ENCODE results near the gene NT5M. TPM values are rescaled to one million over a fixed set of nuclear protein-coding genes. Genes with fewer than 3 reads are reported as not detected.
A peak's percentile ranks its signal among the peaks of the same experiment; 100 is the strongest.

Gene NT5M
- total RNA-seq, 2 donors from 2014 or later, result 6.5 to 11.8 TPM

DNA sequence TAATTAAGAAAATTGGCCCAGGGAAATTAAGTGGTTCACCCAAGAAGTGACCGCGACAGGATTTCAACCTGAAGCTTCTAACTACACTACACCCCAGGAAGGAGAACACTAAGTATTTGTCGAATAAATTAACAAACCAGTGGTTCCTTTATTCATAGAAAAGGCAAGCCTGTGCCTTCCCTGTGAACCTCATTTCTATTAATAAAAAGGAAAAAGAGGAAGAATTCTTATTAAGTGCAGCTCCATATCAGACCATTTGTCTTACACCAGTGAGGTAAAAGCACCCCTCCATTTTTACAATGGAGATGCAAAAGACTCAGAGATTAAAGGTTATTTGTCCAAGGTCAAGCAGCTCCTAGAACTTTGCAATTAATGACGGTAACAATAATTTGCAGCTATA, 23.9 kb upstream of the NT5M start:
- H3K4me3 ChIP-seq (ENCODE audit: low read length), result peak overlapping the region; percentile 84
- Mint-ChIP-seq H3K9me3 (no peaks in the 10 kb centered on the region), H3K27ac (peak overlapping the region; percentile 92), H3K27me3 (ENCODE audit: insufficient read depth) (no peaks in the 10 kb centered on the region), H3K4me1 (peaks cover 10% of the 10 kb centered on the region), H3K4me3 (peak overlapping the region; percentile 89), H3K36me3 (ENCODE audit: low read depth) (peaks cover 15% of the 10 kb centered on the region)
- peaks cover 28% of the 10 kb centered on the region for H3K36me3 ChIP-seq (ENCODE audit: control insufficient read depth, insufficient read depth, low read length)
- H3K27ac ChIP-seq (ENCODE audit: low read depth, low read length), result no peak overlapping the region
- no peak overlapping the region for H3K9ac ChIP-seq (ENCODE audit: extremely low read depth, low read length, poor library complexity, severe bottlenecking)
- 89 to 97% methylated on average over 1 to 4 of the region's 4 CpGs for WGBS, 2 experiments (ENCODE audit: insufficient coverage in 1 of 2, insufficient read length in 1 of 2)
- TF ChIP-seq, protein P1, sequence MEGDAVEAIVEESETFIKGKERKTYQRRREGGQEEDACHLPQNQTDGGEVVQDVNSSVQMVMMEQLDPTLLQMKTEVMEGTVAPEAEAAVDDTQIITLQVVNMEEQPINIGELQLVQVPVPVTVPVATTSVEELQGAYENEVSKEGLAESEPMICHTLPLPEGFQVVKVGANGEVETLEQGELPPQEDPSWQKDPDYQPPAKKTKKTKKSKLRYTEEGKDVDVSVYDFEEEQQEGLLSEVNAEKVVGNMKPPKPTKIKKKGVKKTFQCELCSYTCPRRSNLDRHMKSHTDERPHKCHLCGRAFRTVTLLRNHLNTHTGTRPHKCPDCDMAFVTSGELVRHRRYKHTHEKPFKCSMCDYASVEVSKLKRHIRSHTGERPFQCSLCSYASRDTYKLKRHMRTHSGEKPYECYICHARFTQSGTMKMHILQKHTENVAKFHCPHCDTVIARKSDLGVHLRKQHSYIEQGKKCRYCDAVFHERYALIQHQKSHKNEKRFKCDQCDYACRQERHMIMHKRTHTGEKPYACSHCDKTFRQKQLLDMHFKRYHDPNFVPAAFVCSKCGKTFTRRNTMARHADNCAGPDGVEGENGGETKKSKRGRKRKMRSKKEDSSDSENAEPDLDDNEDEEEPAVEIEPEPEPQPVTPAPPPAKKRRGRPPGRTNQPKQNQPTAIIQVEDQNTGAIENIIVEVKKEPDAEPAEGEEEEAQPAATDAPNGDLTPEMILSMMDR (conservative IDR thresholded peaks at IDR 0.05), result no peak
- no peak for DNase-seq
- no peaks in the 10 kb centered on the region for H3K27me3 ChIP-seq (ENCODE audit: control insufficient read depth, insufficient read depth, low read length, poor library complexity, severe bottlenecking)
- H3K9me3 ChIP-seq (ENCODE audit: control insufficient read depth, low read length), result no peaks in the 10 kb centered on the region
- no peaks in the 10 kb centered on the region for H3K4me1 ChIP-seq (ENCODE audit: control insufficient read depth, insufficient read depth, low read length)

DNA sequence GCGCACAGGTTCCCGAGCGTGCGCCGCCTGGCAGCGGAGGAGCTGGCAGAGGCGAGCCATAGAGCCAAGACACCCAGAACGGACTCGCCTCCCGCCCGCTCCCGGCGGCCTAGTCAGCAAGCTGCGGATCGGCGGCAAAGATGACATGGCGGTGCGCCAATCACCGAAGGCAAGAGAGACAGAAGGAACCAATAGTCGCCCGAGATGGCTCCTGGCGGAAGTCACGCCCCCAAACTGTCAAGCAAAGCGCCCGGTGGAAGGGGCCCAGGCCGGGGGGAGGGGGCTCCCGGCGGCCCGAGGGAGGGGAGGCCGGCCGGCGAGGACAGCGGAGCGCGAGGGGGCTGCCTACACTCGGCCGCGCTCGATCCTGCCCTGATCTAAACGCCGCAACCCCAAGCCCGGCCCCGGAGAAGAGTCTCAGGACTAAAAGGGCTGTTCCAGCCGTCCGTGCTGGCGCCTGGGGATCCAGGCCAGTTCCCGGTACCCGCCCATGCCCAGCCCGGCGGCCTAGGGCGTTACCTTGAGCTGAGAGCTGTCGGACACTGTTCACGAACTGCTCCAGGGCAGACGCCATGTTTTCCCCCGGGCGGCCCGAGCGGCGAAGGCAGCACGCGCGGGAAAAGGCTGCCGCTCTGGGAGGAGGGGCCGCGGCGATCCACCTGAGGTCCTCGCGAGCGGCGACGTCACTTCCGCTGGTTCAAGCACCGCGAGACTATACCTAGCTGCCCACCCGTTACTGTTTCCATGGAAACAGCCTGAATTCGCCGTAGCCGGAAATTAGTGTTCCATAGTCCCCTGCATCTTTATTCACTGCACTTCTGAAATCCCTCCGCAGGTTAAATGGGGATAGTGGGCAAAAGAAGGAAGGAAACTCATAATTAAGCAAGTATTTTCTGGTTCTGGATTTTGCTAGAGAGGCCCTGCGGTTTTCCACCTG, 22.3 kb upstream of the NT5M start, which contains the start of gene COPS3:
Gene COPS3, minus strand, starts transcription at position 634 of the 937 bp plus-strand sequence. Its CDS starts 60 bp downstream, at position 574.
- Histone ChIP-seq H3K9me3 (ENCODE audit: control insufficient read depth, low read length) (no peaks in the 10 kb centered on the region), H3K27ac (ENCODE audit: low read depth, low read length) (peak within 1 kb of the TSS; percentile 98), H3K27me3 (ENCODE audit: control insufficient read depth, insufficient read depth, low read length, poor library complexity, severe bottlenecking) (no peaks in the 10 kb centered on the region), H3K4me1 (ENCODE audit: control insufficient read depth, insufficient read depth, low read length) (no peaks in the 10 kb centered on the region), H3K9ac (ENCODE audit: extremely low read depth, low read length, poor library complexity, severe bottlenecking) (peak within 1 kb of the TSS; percentile 92), H3K4me3 (ENCODE audit: low read length) (peak within 1 kb of the TSS; percentile 84), H3K36me3 (ENCODE audit: control insufficient read depth, insufficient read depth, low read length) (peaks cover 20% of the 10 kb centered on the region)
- H3K4me1 Mint-ChIP-seq, result peaks cover 10% of the 10 kb centered on the region
- H3K4me3 Mint-ChIP-seq, result peak within 1 kb of the TSS; percentile 89
- TF ChIP-seq, protein P1 (conservative IDR thresholded peaks at IDR 0.05), result no peak
- H3K9me3 Mint-ChIP-seq, result no peaks in the 10 kb centered on the region
- peak; percentile 99 for DNase-seq
- H3K36me3 Mint-ChIP-seq (ENCODE audit: low read depth), result peaks cover 7% of the 10 kb centered on the region
- H3K27ac Mint-ChIP-seq, result peak within 1 kb of the TSS; percentile 92
- no peaks in the 10 kb centered on the region for H3K27me3 Mint-ChIP-seq (ENCODE audit: insufficient read depth)
- WGBS, 2 experiments (ENCODE audit: insufficient coverage in 1 of 2, insufficient read length in 1 of 2), result 0 to 1% methylated on average over 53 to 80 of the region's 80 CpGs

DNA sequence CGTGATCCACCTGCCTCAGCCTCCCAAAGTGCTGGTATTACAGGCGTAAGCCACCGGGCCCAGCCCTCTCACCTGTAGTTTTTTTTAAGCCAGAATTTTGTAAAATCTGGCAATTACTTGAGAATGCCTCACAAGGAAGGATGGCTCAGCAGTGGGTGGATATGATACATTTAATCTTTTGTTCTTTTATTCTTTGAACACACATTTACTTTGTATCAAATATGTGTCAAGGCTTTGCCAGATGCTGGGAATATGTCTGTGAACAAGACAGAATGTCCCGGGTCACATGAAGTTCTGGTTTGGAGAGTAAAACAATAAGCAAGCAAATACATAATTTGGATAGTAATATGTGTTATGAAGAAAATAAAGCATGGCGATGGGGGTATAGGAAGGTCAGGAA, 17.2 kb upstream of the NT5M start:
- H3K36me3 Mint-ChIP-seq (ENCODE audit: low read depth), result no peaks in the 10 kb centered on the region
- 90 to 94% methylated on average over 5 of the region's 5 CpGs for WGBS, 2 experiments (ENCODE audit: insufficient coverage in 1 of 2, insufficient read length in 1 of 2)
- Histone ChIP-seq H3K9me3 (ENCODE audit: control insufficient read depth, low read length) (no peaks in the 10 kb centered on the region), H3K27ac (ENCODE audit: low read depth, low read length) (no peak overlapping the region), H3K4me3 (ENCODE audit: low read length) (no peak overlapping the region), H3K36me3 (ENCODE audit: control insufficient read depth, insufficient read depth, low read length) (no peaks in the 10 kb centered on the region), H3K4me1 (ENCODE audit: control insufficient read depth, insufficient read depth, low read length) (no peaks in the 10 kb centered on the region), H3K27me3 (ENCODE audit: control insufficient read depth, insufficient read depth, low read length, poor library complexity, severe bottlenecking) (no peaks in the 10 kb centered on the region), H3K9ac (ENCODE audit: extremely low read depth, low read length, poor library complexity, severe bottlenecking) (no peak overlapping the region)
- H3K27ac Mint-ChIP-seq, result no peak overlapping the region
- no peak overlapping the region for H3K4me3 Mint-ChIP-seq
- no peak for DNase-seq
- TF ChIP-seq, protein P1 (conservative IDR thresholded peaks at IDR 0.05), result no peak
- peaks cover 1% of the 10 kb centered on the region for H3K27me3 Mint-ChIP-seq (ENCODE audit: insufficient read depth)
- H3K9me3 Mint-ChIP-seq, result no peaks in the 10 kb centered on the region
- H3K4me1 Mint-ChIP-seq, result peaks cover 4% of the 10 kb centered on the region
